Astrocyte of the cerebellum (primary cell): ENCODE data around the gene EPHA8.

Source experiments
- DNase-seq: peaks from one replicate; pipeline ENCODE4 v3.0.0-alpha.2; 2011; ENCODE audit warnings: low read depth
- H3K4me3 ChIP-seq: 2 replicates; pipeline ENCODE4 v1.5.1; 2011; ENCODE audit warnings: mild to moderate bottlenecking, low read depth, low read length, moderate library complexity
- CTCF ChIP-seq: IDR thresholded peaks from 2 replicates; pipeline ENCODE4 v1.5.1; 2012; ENCODE audit warnings: low read length, low read depth, moderate library complexity, mild to moderate bottlenecking; ENCODE audit errors: missing control alignments
- in situ Hi-C: cut with HindIII; loops from 2 replicates; pipeline ENCODE4 v1.10.0; 2017; ENCODE audit warnings: low sequenced_read_pairs

EPHA8 gene

GRCh38 chr1:22542886-22543285 lies 20.4 kb upstream of the EPHA8 start:
- TF ChIP-seq CTCF: no peak
- H3K4me3 ChIP-seq: no peak overlapping the region
- DNase-seq: no peak
- in situ Hi-C loops: no loop called here

- H3K4me3 ChIP-seq: no peak overlapping the region
- in situ Hi-C loops: no loop called here
- no peak for TF ChIP-seq CTCF
- no peak for DNase-seq
These were observed 19.6 kb upstream of the EPHA8 start for GRCh38 chr1:22543679-22544078.

GRCh38 chr1:22544606-22545005 lies 18.7 kb upstream of the EPHA8 start:
- H3K4me3 ChIP-seq: no peak overlapping the region
- no peak for DNase-seq
- in situ Hi-C loops: no loop called here
- TF ChIP-seq CTCF: no peak

- DNase-seq: no peak
- no peak overlapping the region for H3K4me3 ChIP-seq
- in situ Hi-C loops: no loop called here
- TF ChIP-seq CTCF: no peak
These were observed 18.1 kb upstream of the EPHA8 start for GRCh38 chr1:22545141-22545540.

GRCh38 chr1:22547186-22547817 lies 16.0 kb upstream of the EPHA8 start:
- TF ChIP-seq CTCF: no peak
- H3K4me3 ChIP-seq: no peak overlapping the region
- no peak for DNase-seq
- in situ Hi-C loops: no loop called here

GRCh38 chr1:22547818-22548462 lies 15.3 kb upstream of the EPHA8 start:
- no peak for DNase-seq
- TF ChIP-seq CTCF: no peak
- in situ Hi-C loops: no loop called here
- H3K4me3 ChIP-seq: no peak overlapping the region
